HEK293T (cell line): ENCODE data around the gene KDM8.

Source experiments
- ARNT ChIP-seq: fragments of 450-650 bp; IDR thresholded peaks from 2 replicates; pipeline ENCODE4 v1.6.1; 2017; ENCODE audit warnings: mild to moderate bottlenecking
- BHLHE40 ChIP-seq: fragments of 450-650 bp; IDR thresholded peaks from 2 replicates; pipeline ENCODE4 v1.6.1; 2016; ENCODE audit warnings: mild to moderate bottlenecking, moderate library complexity, borderline replicate concordance
- CTBP1 ChIP-seq: fragments of 450-650 bp; IDR thresholded peaks from 2 replicates; pipeline ENCODE4 v1.6.1; 2016; ENCODE audit warnings: borderline replicate concordance
- ELF4 ChIP-seq: fragments of 450-650 bp; IDR thresholded peaks from 2 replicates; pipeline ENCODE4 v1.6.1; 2017; ENCODE audit warnings: antibody characterized with exemption
- FOXA1 ChIP-seq: fragments of 450-650 bp; IDR thresholded peaks from 2 replicates; pipeline ENCODE4 v1.6.1; 2016; ENCODE audit warnings: mild to moderate bottlenecking
- FOXM1 ChIP-seq: fragments of 450-650 bp; IDR thresholded peaks from 2 replicates; pipeline ENCODE4 v1.6.1; 2017; ENCODE audit warnings: mild to moderate bottlenecking, borderline replicate concordance
- HDGF ChIP-seq: fragments of 450-650 bp; IDR thresholded peaks from 2 replicates; pipeline ENCODE4 v1.6.1; 2017; ENCODE audit warnings: antibody characterized with exemption, borderline replicate concordance
- LEF1 ChIP-seq: fragments of 450-650 bp; IDR thresholded peaks from 2 replicates; pipeline ENCODE4 v1.6.1; 2017; ENCODE audit warnings: mild to moderate bottlenecking, borderline replicate concordance
- NFRKB ChIP-seq: fragments of 450-650 bp; IDR thresholded peaks from 2 replicates; pipeline ENCODE4 v1.6.1; 2016; ENCODE audit warnings: mild to moderate bottlenecking, moderate library complexity
- SP1 ChIP-seq: fragments of 450-650 bp; IDR thresholded peaks from 2 replicates; pipeline ENCODE4 v1.6.1; 2017
- SUZ12 ChIP-seq: fragments of 450-650 bp; IDR thresholded peaks from 2 replicates; pipeline ENCODE4 v1.6.1; 2016; ENCODE audit warnings: mild to moderate bottlenecking
- TARDBP ChIP-seq: fragments of 450-650 bp; IDR thresholded peaks from 2 replicates; pipeline ENCODE4 v1.6.1; 2016
- ZNF384 ChIP-seq: fragments of 450-650 bp; IDR thresholded peaks from 2 replicates; pipeline ENCODE4 v1.6.1; 2016
- TF ChIP-seq, protein P1 (sequence below): fragments of 450-650 bp; IDR thresholded peaks from 2 replicates; pipeline ENCODE4 v1.6.1; 2016

DNA sequence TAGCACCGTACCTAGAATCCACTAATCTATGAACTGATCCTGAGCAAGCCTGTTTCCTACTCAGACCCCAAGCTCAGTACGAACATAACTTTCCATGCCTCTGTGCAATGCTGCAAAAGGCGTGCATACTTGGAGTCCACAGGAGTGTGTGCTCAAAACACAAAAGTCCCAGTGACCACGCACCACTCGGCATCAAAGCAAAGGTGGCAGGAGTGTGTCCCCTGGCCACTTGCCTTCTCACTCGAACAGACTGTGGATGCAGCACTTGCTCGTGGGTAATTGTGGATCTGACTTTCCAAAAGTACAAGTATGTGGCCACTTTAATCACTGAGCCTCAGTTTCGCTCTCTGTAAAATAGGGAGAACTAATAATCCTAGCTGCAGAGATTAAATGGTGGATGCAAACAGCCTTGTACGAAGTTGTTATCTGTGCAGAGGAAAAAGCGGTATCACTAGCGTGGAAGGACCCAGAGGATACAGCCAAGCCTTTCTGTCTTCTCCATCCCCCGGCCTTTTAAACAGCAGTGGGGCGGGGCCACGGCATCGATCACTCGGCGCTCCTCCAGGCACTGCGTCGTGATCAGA, 311 bp upstream of the KDM8 start:
- no peak for TF ChIP-seq BHLHE40
- TF ChIP-seq ELF4: no peak
- TF ChIP-seq SUZ12: no peak
- TF ChIP-seq SP1: no peak
- TF ChIP-seq FOXA1: no peak
- TF ChIP-seq ARNT: no peak
- no peak for TF ChIP-seq TARDBP
- TF ChIP-seq CTBP1: no peak
- no peak for TF ChIP-seq NFRKB
- TF ChIP-seq, protein P1, sequence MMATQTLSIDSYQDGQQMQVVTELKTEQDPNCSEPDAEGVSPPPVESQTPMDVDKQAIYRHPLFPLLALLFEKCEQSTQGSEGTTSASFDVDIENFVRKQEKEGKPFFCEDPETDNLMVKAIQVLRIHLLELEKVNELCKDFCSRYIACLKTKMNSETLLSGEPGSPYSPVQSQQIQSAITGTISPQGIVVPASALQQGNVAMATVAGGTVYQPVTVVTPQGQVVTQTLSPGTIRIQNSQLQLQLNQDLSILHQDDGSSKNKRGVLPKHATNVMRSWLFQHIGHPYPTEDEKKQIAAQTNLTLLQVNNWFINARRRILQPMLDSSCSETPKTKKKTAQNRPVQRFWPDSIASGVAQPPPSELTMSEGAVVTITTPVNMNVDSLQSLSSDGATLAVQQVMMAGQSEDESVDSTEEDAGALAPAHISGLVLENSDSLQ: no peak
- no peak for TF ChIP-seq FOXM1
- TF ChIP-seq ZNF384: no peak
- TF ChIP-seq LEF1: no peak
- no peak for TF ChIP-seq HDGF
